H1 (cell line): ENCODE measurements around the gene TRIP11. TPM values are rescaled to one million over a fixed set of nuclear protein-coding genes. Genes with fewer than 3 reads are reported as not detected.

Experiments
- CTCF ChIA-PET: fragments of 300-600 bp; sonication (Branson Sonifier 250); formaldehyde crosslinking; loops from one replicate; lab custom pipeline; 2021; ENCODE audit not compliant: partially characterized antibody; lab: Charles Lee
- POLR2A ChIA-PET: fragments of 300-600 bp; sonication (Branson Sonifier 250); formaldehyde crosslinking; loops from one replicate; lab custom pipeline; 2021; ENCODE audit warnings: inconsistent platforms; ENCODE audit not compliant: partially characterized antibody; lab: Charles Lee
- DNase-seq, 2 experiments: peaks; one replicate each; pipeline versions ENCODE4 v3.0.0 to v3.0.0-alpha.2; 2010 to 2022; ENCODE audit warnings: low spot score in 2 of 2, low read depth in 1 of 2, mixed read lengths in 1 of 2
- FAIRE-seq: peaks from 2 replicates; lab custom pipeline; 2011; peaks lifted over from hg19 to GRCh38; lab: Jason Lieb, UNC
- H2AFZ ChIP-seq: 2 replicates; pipeline ENCODE4 v1.8.1; 2012; ENCODE audit warnings: low read length, inconsistent platforms
- H2AK5ac ChIP-seq: 2 replicates; pipeline ENCODE4 v1.6.1; 2013; ENCODE audit warnings: low read depth, low read length
- H2BK120ac ChIP-seq: replicated peaks from 2 replicates; pipeline ENCODE3; 2013; ENCODE audit warnings: low read depth, low read length, inconsistent platforms
- H2BK12ac ChIP-seq: 2 replicates; pipeline ENCODE4 v1.6.1; 2013; ENCODE audit warnings: low read depth, low read length
- H2BK15ac ChIP-seq: 2 replicates; pipeline ENCODE4 v1.6.1; 2013; ENCODE audit warnings: low read length
- H2BK20ac ChIP-seq: 2 replicates; pipeline ENCODE4 v1.6.1; 2013; ENCODE audit warnings: low read length
- H2BK5ac ChIP-seq: 2 replicates; pipeline ENCODE4 v1.6.1; 2013; ENCODE audit warnings: low read depth, low read length
- H3K14ac ChIP-seq: 2 replicates; pipeline ENCODE4 v1.6.1; 2013; ENCODE audit warnings: inconsistent platforms; ENCODE audit not compliant: insufficient read length
- H3K18ac ChIP-seq: 2 replicates; pipeline ENCODE4 v1.6.1; 2013; ENCODE audit warnings: low read length; ENCODE audit errors: extremely low read depth
- H3K23ac ChIP-seq: 2 replicates; pipeline ENCODE4 v1.6.1; 2013; ENCODE audit warnings: inconsistent platforms; ENCODE audit not compliant: insufficient read length
- H3K23me2 ChIP-seq: 2 replicates; pipeline ENCODE4 v1.6.1; 2013; ENCODE audit warnings: low read depth, low read length
- H3K27ac ChIP-seq: 2 replicates; pipeline ENCODE4 v1.6.1; 2011; ENCODE audit warnings: low read depth, low read length, inconsistent platforms
- H3K27me3 ChIP-seq, 4 experiments: replicated peaks in 1 of 4; 1 replicate in 1 of 4; 2 replicates in 3 of 4; pipeline versions ENCODE4 v1.6.1 to v1.8.1; 2011 to 2013; ENCODE audit warnings: low read length in 3 of 4, mild to moderate bottlenecking in 3 of 4, inconsistent platforms in 2 of 4, mixed read lengths in 2 of 4, moderate library complexity in 1 of 4; ENCODE audit not compliant: control insufficient read depth in 3 of 4, insufficient read depth in 3 of 4; ENCODE audit errors: extremely low read depth in 1 of 4
- H3K36me3 ChIP-seq, 4 experiments: 2 replicates each; pipeline versions ENCODE4 v1.6.1 to v1.8.1; 2011 to 2013; ENCODE audit warnings: mild to moderate bottlenecking in 4 of 4, low read length in 3 of 4, moderate library complexity in 2 of 4, control low read depth in 1 of 4, inconsistent platforms in 1 of 4; ENCODE audit not compliant: insufficient read depth in 4 of 4, control insufficient read depth in 2 of 4
- H3K4ac ChIP-seq: replicated peaks from 2 replicates; pipeline ENCODE3; 2013; ENCODE audit warnings: low read length, low read depth, mixed read lengths, inconsistent platforms; ENCODE audit not compliant: insufficient read length
- H3K4me1 ChIP-seq, 4 experiments: replicated peaks in 1 of 4; 1 replicate in 1 of 4; 2 replicates in 3 of 4; pipeline versions ENCODE4 v1.6.1 to v1.8.1; 2011 to 2013; ENCODE audit warnings: low read length in 3 of 4, inconsistent platforms in 2 of 4, mixed read lengths in 1 of 4; ENCODE audit not compliant: insufficient read depth in 4 of 4, control insufficient read depth in 3 of 4
- H3K4me2 ChIP-seq, 2 experiments: 2 replicates each; pipeline versions ENCODE4 v1.6.1 to v1.8.1; 2011 to 2013; ENCODE audit warnings: low read depth in 2 of 2, low read length in 2 of 2, control low read depth in 1 of 2, inconsistent platforms in 1 of 2, mild to moderate bottlenecking in 1 of 2; ENCODE audit not compliant: insufficient read depth in 1 of 2
- H3K4me3 ChIP-seq, 4 experiments: fragments of 200-600, 300-600 bp in 1 of 4; sonication (generic), shearing (Covaris generic), sonication (Bioruptor Twin) in 1 of 4; 2 replicates each; pipeline versions ENCODE4 v1.5.1 to v1.8.1; 2011 to 2016; ENCODE audit warnings: low read length in 4 of 4, low read depth in 3 of 4, control low read depth in 2 of 4, inconsistent platforms in 2 of 4, mild to moderate bottlenecking in 2 of 4, mixed read lengths in 1 of 4, moderate library complexity in 1 of 4; ENCODE audit not compliant: insufficient read depth in 2 of 4; ENCODE audit errors: extremely low read depth in 1 of 4
- H3K56ac ChIP-seq: replicated peaks from 2 replicates; pipeline ENCODE3; 2013; ENCODE audit warnings: low read depth, mild to moderate bottlenecking, mixed read lengths, low read length, inconsistent platforms; ENCODE audit not compliant: insufficient read length
- H3K79me1 ChIP-seq: 2 replicates; pipeline ENCODE4 v1.6.1; 2013; ENCODE audit warnings: low read depth, low read length, control low read depth
- H3K79me2 ChIP-seq, 2 experiments: 2 replicates each; pipeline versions ENCODE4 v1.6.1 to v1.8.1; 2012 to 2013; ENCODE audit warnings: low read length in 2 of 2, mild to moderate bottlenecking in 2 of 2, inconsistent platforms in 1 of 2; ENCODE audit not compliant: insufficient read depth in 2 of 2, control insufficient read depth in 1 of 2
- H3K9ac ChIP-seq, 4 experiments: replicated peaks in 1 of 4; 1 replicate in 1 of 4; 2 replicates in 3 of 4; pipeline versions ENCODE4 v1.6.1 to v1.8.1; 2011 to 2013; ENCODE audit warnings: low read depth in 3 of 4, low read length in 3 of 4, control low read depth in 2 of 4, mild to moderate bottlenecking in 2 of 4, moderate library complexity in 2 of 4, inconsistent platforms in 1 of 4; ENCODE audit errors: extremely low read depth in 1 of 4
- H3K9me3 ChIP-seq, 2 experiments: 2 replicates each; pipeline versions ENCODE4 v1.6.1 to v1.8.1; 2012 to 2013; ENCODE audit warnings: mild to moderate bottlenecking in 2 of 2, moderate library complexity in 2 of 2, control low read depth in 1 of 2, inconsistent platforms in 1 of 2, low read depth in 1 of 2, low read length in 1 of 2, mixed read lengths in 1 of 2; ENCODE audit not compliant: insufficient read depth in 2 of 2
- H4K20me1 ChIP-seq, 2 experiments: replicated peaks in 1 of 2; 2 replicates each; pipeline versions ENCODE3 to v1.8.1; 2011 to 2013; ENCODE audit warnings: inconsistent platforms in 2 of 2, low read length in 2 of 2, mild to moderate bottlenecking in 1 of 2; ENCODE audit not compliant: insufficient read depth in 2 of 2, control insufficient read depth in 1 of 2
- H4K5ac ChIP-seq: 2 replicates; pipeline ENCODE4 v1.6.1; 2013; ENCODE audit warnings: low read length, low read depth, mixed read lengths, inconsistent platforms; ENCODE audit not compliant: insufficient read length
- H4K8ac ChIP-seq: 2 replicates; pipeline ENCODE4 v1.8.0; 2013; ENCODE audit warnings: mild to moderate bottlenecking, moderate library complexity, low read length, inconsistent platforms; ENCODE audit not compliant: insufficient read depth; ENCODE audit errors: extremely low read depth
- H4K91ac ChIP-seq: replicated peaks from 2 replicates; pipeline ENCODE3; 2013; ENCODE audit warnings: low read length, mixed read lengths, inconsistent platforms; ENCODE audit not compliant: insufficient read length
- ASH2L ChIP-seq: fragments of 200-600, 300-600 bp; sonication (generic); IDR thresholded peaks from one replicate; pipeline ENCODE4 v1.7.1; 2017; ENCODE audit warnings: low read length
- BCL11A ChIP-seq, 2 experiments: IDR thresholded peaks; one replicate each; pipeline ENCODE4 v1.6.1; 2011; ENCODE audit warnings: low read depth in 2 of 2, low read length in 2 of 2, mild to moderate bottlenecking in 2 of 2
- EGR1 ChIP-seq: IDR thresholded peaks from 2 replicates; pipeline ENCODE4 v1.6.1; 2011; ENCODE audit warnings: low read depth, low read length, borderline replicate concordance
- JUND ChIP-seq: IDR thresholded peaks from 2 replicates; pipeline ENCODE4 v1.6.1; 2011; ENCODE audit warnings: mild to moderate bottlenecking, improper control_type of control experiment, low read length
- KDM1A ChIP-seq: fragments of 200-600, 300-600 bp; sonication (generic); IDR thresholded peaks from 2 replicates; pipeline ENCODE4 v1.7.1; 2016; ENCODE audit warnings: mild to moderate bottlenecking, low read length, borderline replicate concordance
- KDM4A ChIP-seq: IDR thresholded peaks from one replicate; pipeline ENCODE4 v1.7.1; 2012; ENCODE audit warnings: low read depth, mild to moderate bottlenecking, moderate library complexity, low read length, inconsistent platforms; ENCODE audit not compliant: severe bottlenecking
- KDM5A ChIP-seq: fragments of 200-600 bp; IDR thresholded peaks from 2 replicates; pipeline ENCODE4 v1.7.1; 2012; ENCODE audit warnings: mild to moderate bottlenecking, low read length, inconsistent platforms, mixed read lengths
- MAFK ChIP-seq: IDR thresholded peaks from 2 replicates; pipeline ENCODE4 v1.6.1; 2012; ENCODE audit warnings: low read depth, mild to moderate bottlenecking, improper control_type of control experiment, low read length
- RBBP5 ChIP-seq: IDR thresholded peaks from 2 replicates; pipeline ENCODE4 v1.7.1; 2012; ENCODE audit warnings: low read depth, mild to moderate bottlenecking, inconsistent platforms, low read length, moderate library complexity, borderline replicate concordance
- RFX5 ChIP-seq: IDR thresholded peaks from 2 replicates; pipeline ENCODE4 v1.6.1; 2011; ENCODE audit warnings: low read depth, low read length, improper control_type of control experiment, borderline replicate concordance
- SAP30 ChIP-seq: fragments of 300-600 bp; sonication (generic); IDR thresholded peaks from 2 replicates; pipeline ENCODE4 v1.7.1; 2012; ENCODE audit warnings: low read length, moderate library complexity, mild to moderate bottlenecking, inconsistent platforms; ENCODE audit not compliant: insufficient read depth, insufficient replicate concordance
- SIRT6 ChIP-seq: IDR thresholded peaks from one replicate; pipeline ENCODE4 v1.7.1; 2012; ENCODE audit warnings: low read length, inconsistent platforms
- SP1 ChIP-seq: IDR thresholded peaks from 2 replicates; pipeline ENCODE4 v1.6.1; 2011; ENCODE audit warnings: low read depth, low read length
- ZNF274 ChIP-seq: IDR thresholded peaks from 2 replicates; pipeline ENCODE4 v1.7.0; 2012; ENCODE audit warnings: low read length, borderline replicate concordance; ENCODE audit errors: extremely low read depth
- WGBS, 2 experiments: shearing (Covaris generic) in 1 of 2; methylation state at CpG; one replicate each; pipeline versions ENCODE4 v1.1.6 to v1.1.7; 2013 to 2015; ENCODE audit warnings: low lambda C conversion rate in 2 of 2, mixed read lengths in 2 of 2, inconsistent platforms in 1 of 2, low coverage in 1 of 2, missing lambda C conversion rate in 1 of 2; ENCODE audit not compliant: insufficient replicate concordance in 2 of 2, insufficient coverage in 1 of 2, insufficient read length in 1 of 2; ENCODE audit errors: extremely low coverage in 1 of 2, missing lambda C conversion rate in 1 of 2; 5-methylcytosine and 5-hydroxymethylcytosine counted together
- polyA plus RNA-seq, 7 experiments: library from polyadenylated mRNA; depleted of rRNA in 3 of 7; stranded (reverse) in 5 of 7; unstranded in 2 of 7; fragments of >200 nt in 5 of 7; fragments of 200-250 nt in 2 of 7; gene quantifications; 1 replicate in 5 of 7; 2 replicates in 1 of 7; 4 replicates in 1 of 7; pipeline versions ENCODE4 v1.2.1 to v1.2.3, GENCODE V29; 2011 to 2013; ENCODE audit warnings: missing spikeins in 2 of 7, mixed read lengths in 2 of 7
- total RNA-seq: library from RNA; stranded (reverse); fragmentation: NEBNext Ultra II Directional; extraction: Animal tissue kit (Norgen Biotek cat#: 25700); gene quantifications from 2 replicates; pipeline ENCODE4 v1.2.1, GENCODE V29; 2021
- TF ChIP-seq, protein P1 (sequence below): IDR thresholded peaks from 2 replicates; pipeline ENCODE4 v1.6.1; 2011; ENCODE audit warnings: low read depth, mild to moderate bottlenecking, low read length; ENCODE audit not compliant: insufficient read depth

Gene TRIP11
- total and polyA plus RNA-seq, 2 of the 8 experiments (the other 6 are each of a cell fraction or from before 2014, with no cell fraction given), result 3.3 to 30.4 TPM

- no peaks in the 10 kb centered on the region for H3K36me3 ChIP-seq
- H3K79me2 ChIP-seq, result no peaks in the 10 kb centered on the region
- no peak overlapping the region for H4K8ac ChIP-seq
- no peak for DNase-seq
- no peak overlapping the region for H3K4me2 ChIP-seq
- no peak for FAIRE-seq
- H3K9ac ChIP-seq, result no peak overlapping the region
- H2BK5ac ChIP-seq, result no peak overlapping the region
- ChIA-PET CTCF (interaction anchor here (0.8 to 1.1 kb wide), 3 partner anchors 16 to 74 kb away, joined by 3 read pairs; no protein-coding TSS in a partner anchor), POLR2A (interaction anchor here (0.6 kb wide), 1 partner anchor 8 kb away, joined by 3 read pairs; no protein-coding TSS in a partner anchor)
- no peak overlapping the region for H3K18ac ChIP-seq
- no peak overlapping the region for H2AFZ ChIP-seq
- H3K23ac ChIP-seq, result no peak overlapping the region
- WGBS, 2 experiments, result 94% methylated on average over 3 of the region's 3 CpGs; no CpG with 5 or more reads in 1 of the 2 experiments
- H3K4me1 ChIP-seq, result 0 out of 7 replicates have a peak, but pooled peaks cover 0 to 3% (median 0%) of the 10 kb centered on the region in 4 experiments
- no peak overlapping the region for H2AK5ac ChIP-seq
- H2BK12ac ChIP-seq, result no peak overlapping the region
- no peak overlapping the region for H3K27ac ChIP-seq
- H4K91ac ChIP-seq, result no peak overlapping the region
- H3K4ac ChIP-seq, result no peak overlapping the region
- no peak overlapping the region for H2BK20ac ChIP-seq
- H2BK120ac ChIP-seq, result no peak overlapping the region
- H3K4me3 ChIP-seq, result no peak overlapping the region
- no peaks in the 10 kb centered on the region for H3K9me3 ChIP-seq
- H3K27me3 ChIP-seq, result no peaks in the 10 kb centered on the region
- H4K5ac ChIP-seq, result no peak overlapping the region
- no peaks in the 10 kb centered on the region for H4K20me1 ChIP-seq
- H3K56ac ChIP-seq, result no peak overlapping the region
- no peak overlapping the region for H2BK15ac ChIP-seq
- no peak overlapping the region for H3K14ac ChIP-seq
- H3K79me1 ChIP-seq, result no peaks in the 10 kb centered on the region
- H3K23me2 ChIP-seq, result no peaks in the 10 kb centered on the region
- TF ChIP-seq KDM1A (no peak), KDM4A (no peak), RFX5 (no peak), ASH2L (no peak), SIRT6 (no peak), SAP30 (no peak), BCL11A (IDR thresholded peaks at IDR 0.05; ENCODE audit: low read depth in 2 of 2, low read length in 2 of 2) (no peak), ZNF274 (no peak), MAFK (no peak), KDM5A (no peak), JUND (no peak), EGR1 (no peak), RBBP5 (no peak), SP1 (no peak)
- TF ChIP-seq, protein P1, sequence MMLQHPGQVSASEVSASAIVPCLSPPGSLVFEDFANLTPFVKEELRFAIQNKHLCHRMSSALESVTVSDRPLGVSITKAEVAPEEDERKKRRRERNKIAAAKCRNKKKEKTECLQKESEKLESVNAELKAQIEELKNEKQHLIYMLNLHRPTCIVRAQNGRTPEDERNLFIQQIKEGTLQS, result no peak
Measured at GRCh38 chr14:91927191-91927590, 112.7 kb downstream of the TRIP11 start.
